ENCODE data around the gene SIGLEC9. TPM values are rescaled to one million over a fixed set of nuclear protein-coding genes. Genes with fewer than 3 reads are reported as not detected.

The SIGLEC9 gene
- total RNA-seq, 1 donor from 2014 or later = not detected

- DNase-seq (ENCODE audit: low spot score in 2 of 2, unreplicated experiment in 2 of 2) = peak in 1 of 2 experiments; percentile 30
- Mint-ChIP-seq H3K4me3 (no peak overlapping the region), H3K27me3 (ENCODE audit: low read depth) (peaks cover 15% of the 10 kb centered on the region), H3K27ac (no peak overlapping the region), H3K4me1 (no peaks in the 10 kb centered on the region), H3K36me3 (no peaks in the 10 kb centered on the region), H3K9me3 (peaks cover 15% of the 10 kb centered on the region)
- TF ChIP-seq CTCF (IDR thresholded peaks at IDR 0.05; ENCODE audit: unreplicated experiment) = no peak
These were observed 21.3 kb downstream of the SIGLEC9 start for GRCh38 chr19:51145916-51146493.

GRCh38 chr19:51146751-51147150, 22.0 kb downstream of the SIGLEC9 start:
- no peak overlapping the region for H3K4me3 Mint-ChIP-seq
- peaks cover 13% of the 10 kb centered on the region for H3K27me3 Mint-ChIP-seq (ENCODE audit: low read depth)
- no peaks in the 10 kb centered on the region for H3K36me3 Mint-ChIP-seq
- DNase-seq (ENCODE audit: low spot score in 2 of 2, unreplicated experiment in 2 of 2) = peak in 1 of 2 experiments; percentile 33
- TF ChIP-seq CTCF (IDR thresholded peaks at IDR 0.05; ENCODE audit: unreplicated experiment) = no peak
- no peak overlapping the region for H3K27ac Mint-ChIP-seq
- peaks cover 18% of the 10 kb centered on the region for H3K9me3 Mint-ChIP-seq
- H3K4me1 Mint-ChIP-seq = no peaks in the 10 kb centered on the region

- Mint-ChIP-seq H3K27ac (peak overlapping the region; percentile 8), H3K27me3 (ENCODE audit: low read depth) (peaks cover 12% of the 10 kb centered on the region), H3K4me3 (no peak overlapping the region), H3K9me3 (peaks cover 18% of the 10 kb centered on the region), H3K36me3 (no peaks in the 10 kb centered on the region), H3K4me1 (no peaks in the 10 kb centered on the region)
- TF ChIP-seq CTCF (IDR thresholded peaks at IDR 0.05; ENCODE audit: unreplicated experiment) = no peak
- DNase-seq (ENCODE audit: low spot score in 2 of 2, unreplicated experiment in 2 of 2) = peak in 1 of 2 experiments; percentile 11
These were observed 23.0 kb downstream of the SIGLEC9 start for GRCh38 chr19:51147663-51148062.

GRCh38 chr19:51148580-51148979, 23.9 kb downstream of the SIGLEC9 start:
- Mint-ChIP-seq H3K9me3 (peaks cover 18% of the 10 kb centered on the region), H3K4me3 (no peak overlapping the region), H3K4me1 (no peaks in the 10 kb centered on the region), H3K27me3 (ENCODE audit: low read depth) (peaks cover 12% of the 10 kb centered on the region), H3K27ac (no peak overlapping the region), H3K36me3 (no peaks in the 10 kb centered on the region)
- TF ChIP-seq CTCF (IDR thresholded peaks at IDR 0.05; ENCODE audit: unreplicated experiment) = no peak
- DNase-seq (ENCODE audit: low spot score in 2 of 2, unreplicated experiment in 2 of 2) = no peak

- H3K27ac Mint-ChIP-seq = no peak overlapping the region
- H3K4me1 Mint-ChIP-seq = peaks cover 3% of the 10 kb centered on the region
These were observed 25.9 kb downstream of the SIGLEC9 start for GRCh38 chr19:51150627-51151026.

More at GRCh38 chr19:51150627-51151026, 25.9 kb downstream of the SIGLEC9 start:
- no peak for TF ChIP-seq CTCF (IDR thresholded peaks at IDR 0.05; ENCODE audit: unreplicated experiment)
- H3K4me3 Mint-ChIP-seq = no peak overlapping the region
- H3K27me3 Mint-ChIP-seq (ENCODE audit: low read depth) = peaks cover 7% of the 10 kb centered on the region
- H3K9me3 Mint-ChIP-seq = peaks cover 18% of the 10 kb centered on the region
- no peaks in the 10 kb centered on the region for H3K36me3 Mint-ChIP-seq
- no peak for DNase-seq (ENCODE audit: low spot score in 2 of 2, unreplicated experiment in 2 of 2)
